Activated CD8-positive, alpha-beta memory T cell treated with anti-CD3 and anti-CD28 coated beads, Interleukin-2, amount 50 U/mL, for 24 hours (primary cell): ENCODE measurements around the gene ACACA.

ENCODE experiments used
- DNase-seq: peaks from one replicate; pipeline ENCODE4 v3.0.0-alpha.2; 2020; ENCODE audit errors: extremely low read depth

The ACACA gene

DNA sequence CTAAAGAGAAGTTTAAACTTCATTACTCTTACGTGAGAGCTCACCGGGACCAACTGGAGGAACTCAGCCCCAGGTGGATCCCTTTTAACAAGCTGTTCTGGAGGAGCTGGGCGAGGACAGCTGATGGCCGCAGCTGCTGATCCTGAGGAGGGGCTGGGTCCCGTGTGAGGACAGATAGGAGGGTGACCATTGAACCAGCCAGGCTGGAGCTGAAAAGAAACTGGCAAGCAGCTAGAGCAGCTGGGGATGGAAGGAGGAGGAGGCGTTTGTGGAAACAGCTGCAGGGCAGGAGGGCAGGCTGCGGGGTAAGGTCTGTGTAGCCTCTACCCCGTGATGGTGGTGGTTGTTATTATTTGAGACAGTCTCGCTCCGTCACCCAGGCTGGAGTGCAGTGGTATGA is 338.4 kb downstream of the ACACA start:
- no peak for DNase-seq

DNA sequence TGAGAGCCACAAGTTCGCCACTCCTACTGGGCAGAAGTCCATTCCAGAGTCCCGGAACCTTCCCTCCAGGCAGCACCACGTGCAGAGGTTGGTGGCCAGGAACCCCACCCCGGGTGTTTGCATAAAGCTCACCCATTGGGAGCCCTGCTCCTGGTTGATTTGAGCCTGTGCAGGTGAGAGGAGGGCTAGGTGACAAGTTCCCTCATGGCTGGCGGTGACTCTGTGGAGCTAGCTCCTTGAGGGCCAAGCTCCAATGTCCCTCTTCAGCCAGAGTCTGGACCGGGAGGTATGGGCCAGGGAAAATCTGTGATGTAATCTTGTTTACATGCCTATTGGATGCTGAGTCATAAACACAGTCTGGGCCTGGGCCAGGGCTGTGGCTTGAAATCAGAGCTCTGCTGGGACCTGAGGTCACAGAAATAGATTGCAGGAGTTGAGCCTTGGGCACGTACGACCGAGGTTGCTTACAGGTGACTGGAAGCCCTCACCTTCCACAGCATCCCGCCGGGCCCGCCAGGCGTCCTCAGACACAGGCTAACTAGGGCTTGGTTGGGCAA is 339.0 kb downstream of the ACACA start:
- no peak for DNase-seq

DNA sequence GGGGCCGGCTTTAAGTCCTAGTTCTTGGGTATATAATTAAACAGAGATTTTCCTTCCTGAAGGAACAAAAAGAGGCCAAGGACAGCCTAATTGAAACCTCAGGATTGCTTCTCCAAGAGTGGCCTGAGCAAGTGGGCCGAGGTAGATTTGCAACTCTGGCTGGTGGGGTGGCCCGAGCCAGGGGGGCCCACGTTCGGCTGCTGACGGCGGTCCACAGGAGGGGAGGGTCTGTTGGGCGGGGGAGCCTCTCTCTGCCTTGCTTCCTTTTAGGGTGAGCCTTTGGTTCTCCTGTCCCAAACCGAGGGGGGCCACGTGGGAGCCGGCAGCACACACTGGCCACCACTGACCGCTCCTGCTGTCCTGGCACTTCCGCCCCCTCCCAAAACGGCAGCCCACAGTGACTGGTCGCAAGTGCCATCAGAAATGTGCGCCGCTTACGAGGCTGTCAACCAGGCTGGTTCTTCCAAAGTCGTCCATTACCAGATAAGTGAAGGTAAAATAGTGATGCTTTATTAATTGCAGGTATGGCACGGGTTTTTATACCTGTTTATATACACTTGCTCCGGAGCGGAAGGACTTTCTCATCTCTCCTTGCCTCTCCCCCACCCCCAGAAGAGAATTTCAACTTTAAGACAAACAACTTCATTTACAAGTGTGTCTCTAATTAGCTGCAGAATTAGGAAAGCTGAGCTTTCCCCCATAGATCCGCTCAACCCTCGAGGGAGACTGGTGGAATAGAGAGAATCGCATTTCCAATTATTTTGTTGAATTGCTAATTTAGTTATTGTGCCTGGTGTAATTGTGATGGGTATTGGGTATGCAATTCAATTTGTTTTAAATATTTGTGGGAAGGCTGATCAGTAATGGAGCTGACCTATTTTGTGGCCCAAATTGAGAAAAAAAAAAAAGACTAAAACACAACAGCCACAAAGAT is 340.0 kb downstream of the ACACA start:
- no peak for DNase-seq

DNA sequence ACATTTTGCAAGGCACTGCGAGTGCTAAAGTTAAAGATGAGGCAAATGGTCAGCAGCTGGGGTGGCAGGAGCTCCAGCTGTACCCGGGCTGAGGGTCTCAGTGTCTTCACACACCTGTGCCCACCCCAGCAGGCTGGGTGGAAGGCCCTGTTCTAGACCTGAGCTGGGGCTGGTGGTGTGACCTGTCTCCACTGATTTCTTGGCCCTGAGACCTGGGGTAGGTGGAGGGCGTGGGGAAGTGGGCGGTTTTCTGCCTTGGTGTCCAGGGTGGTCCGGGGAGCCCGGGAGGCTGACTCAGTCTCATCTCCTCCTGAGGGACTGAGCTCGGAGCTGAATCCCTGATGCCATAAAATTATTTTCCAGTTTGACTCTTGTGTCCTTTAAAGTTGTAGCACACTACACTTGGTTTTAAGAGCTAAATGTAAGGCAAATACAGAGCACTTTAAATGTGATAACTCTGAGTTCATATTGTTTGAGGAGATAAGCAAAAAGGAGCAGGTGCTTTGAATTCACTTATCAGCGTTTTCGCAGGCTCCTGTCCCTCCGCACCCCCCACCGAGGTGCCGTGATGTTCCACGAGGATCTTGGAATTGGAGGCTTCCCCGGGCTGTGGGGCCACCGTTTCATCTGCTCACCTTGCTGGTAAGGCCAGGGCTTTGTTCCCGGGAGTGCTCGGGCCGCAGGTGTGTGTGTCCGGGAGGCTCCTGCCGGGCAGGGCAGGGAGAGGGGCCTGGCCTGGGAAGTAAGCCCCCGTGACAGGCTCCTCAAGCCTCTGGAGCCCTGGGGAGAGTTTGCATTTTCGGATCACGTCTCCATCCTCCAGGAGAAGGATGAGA is 340.9 kb downstream of the ACACA start:
- no peak for DNase-seq

DNA sequence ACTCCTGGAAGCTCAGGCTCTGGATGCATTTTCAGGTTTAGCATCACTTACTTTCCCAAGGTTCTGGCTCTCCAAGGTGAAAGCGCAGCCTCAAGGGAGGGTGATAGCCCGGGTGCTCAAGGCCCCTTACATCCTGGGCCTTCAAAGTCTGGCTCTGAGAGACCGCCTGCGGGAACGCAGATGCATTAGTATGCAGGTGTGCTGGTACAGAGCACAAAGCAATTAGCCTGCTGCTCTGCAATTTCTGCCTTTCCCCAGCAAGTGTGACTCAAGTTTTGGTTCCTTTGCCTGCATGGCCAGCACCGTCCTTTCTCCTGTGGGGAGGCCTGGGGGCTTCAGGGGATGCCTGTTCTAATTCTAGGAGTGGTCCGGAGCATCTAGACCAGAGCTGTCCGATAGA is 341.7 kb downstream of the ACACA start:
- no peak for DNase-seq

DNA sequence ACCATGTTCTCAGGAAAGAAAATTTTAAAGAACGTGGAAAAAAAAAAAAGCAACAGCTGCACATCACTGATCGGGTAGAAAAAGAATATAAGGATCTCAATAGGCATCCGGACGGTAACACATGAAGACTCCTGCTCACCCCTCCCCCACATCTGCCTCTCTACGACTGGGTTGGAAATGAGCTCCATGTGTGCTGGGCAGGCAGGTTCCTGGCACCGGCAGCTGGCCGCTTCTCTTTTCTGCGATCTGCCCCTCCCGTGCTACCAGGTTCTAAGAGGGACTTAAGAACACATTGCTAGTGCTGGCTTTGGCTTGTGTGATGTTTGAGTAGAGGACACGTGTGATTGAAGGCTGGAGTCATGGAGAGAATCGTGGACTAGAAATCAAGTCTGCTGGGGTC is 342.4 kb downstream of the ACACA start:
- DNase-seq, result no peak

DNA sequence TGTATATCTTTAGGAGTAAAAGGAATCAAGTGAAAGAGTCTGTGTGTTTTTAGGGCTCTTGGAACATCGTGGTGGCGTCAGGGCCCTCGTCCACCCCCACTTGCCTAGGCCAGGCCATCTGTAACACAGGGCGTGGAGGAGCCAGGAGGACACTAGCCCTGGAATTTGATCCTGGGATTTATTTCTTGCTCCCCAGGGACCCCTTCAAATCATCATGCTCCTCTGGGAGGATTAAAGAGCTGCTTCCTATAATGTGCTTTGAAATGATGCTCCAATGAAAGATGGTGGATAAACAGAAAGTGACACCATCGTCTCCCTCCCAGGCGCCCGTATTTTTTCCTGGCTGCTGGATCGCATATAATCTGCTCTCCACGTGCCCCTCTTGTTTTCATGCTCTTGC is 344.6 kb downstream of the ACACA start:
- no peak for DNase-seq

DNA sequence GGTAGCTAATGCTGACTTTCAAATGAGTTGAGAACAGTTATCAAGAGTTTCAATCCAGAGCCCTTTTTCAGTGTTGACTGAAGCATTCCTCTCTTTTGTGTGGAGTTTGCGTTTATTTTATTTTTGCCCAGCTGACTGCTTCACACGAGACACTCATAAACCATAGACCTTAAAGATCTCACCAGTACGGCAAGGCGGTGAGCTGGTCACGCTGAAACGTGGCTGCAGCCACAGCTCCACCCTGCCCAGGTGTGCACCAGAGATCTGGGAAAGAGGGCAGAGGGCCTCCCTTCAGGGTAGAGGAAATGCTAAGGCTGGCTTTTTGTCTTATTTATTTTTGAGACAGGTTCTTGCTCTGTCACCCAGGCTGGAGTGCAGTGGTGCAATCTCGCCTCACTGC is 345.7 kb downstream of the ACACA start:
- DNase-seq, result no peak

DNA sequence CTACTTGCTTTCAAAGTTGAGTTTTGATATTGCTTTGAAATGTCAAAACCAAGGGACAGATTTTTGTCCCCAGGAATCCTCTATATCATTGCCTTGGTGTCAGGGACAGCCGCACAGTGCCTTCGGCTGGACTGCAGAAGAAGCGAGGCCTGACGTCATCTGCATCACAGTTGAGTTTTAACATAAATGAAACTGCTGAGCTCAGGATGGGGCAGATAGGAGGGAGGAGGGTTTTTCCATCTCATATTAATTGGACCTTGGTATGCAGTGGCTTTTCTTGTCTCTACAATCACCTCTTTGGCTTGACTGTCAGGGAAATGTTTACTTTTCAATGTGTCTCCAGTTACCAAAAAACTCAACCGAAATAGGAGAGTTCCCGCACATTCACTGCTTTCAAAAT is 346.5 kb downstream of the ACACA start:
- DNase-seq, result no peak

DNA sequence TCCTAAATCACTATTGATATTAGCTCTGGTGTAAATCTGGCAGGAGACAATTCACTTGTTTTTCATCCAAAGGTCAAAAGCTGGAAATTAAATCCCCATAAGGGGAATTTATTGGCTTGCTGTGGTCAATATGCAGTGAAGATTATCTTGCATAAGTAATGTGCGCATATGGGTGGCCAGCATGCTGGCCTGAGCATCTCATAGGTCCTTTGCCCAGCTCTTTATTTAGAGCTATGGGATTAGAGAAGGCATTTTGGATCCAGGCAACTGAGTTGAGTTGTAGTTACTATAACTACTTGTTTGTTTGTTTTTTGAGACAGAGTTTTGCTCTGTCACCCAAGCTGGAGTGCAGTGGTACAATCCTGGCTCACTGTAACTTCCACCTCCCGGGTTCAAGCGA is 347.1 kb downstream of the ACACA start:
- DNase-seq, result no peak

DNA sequence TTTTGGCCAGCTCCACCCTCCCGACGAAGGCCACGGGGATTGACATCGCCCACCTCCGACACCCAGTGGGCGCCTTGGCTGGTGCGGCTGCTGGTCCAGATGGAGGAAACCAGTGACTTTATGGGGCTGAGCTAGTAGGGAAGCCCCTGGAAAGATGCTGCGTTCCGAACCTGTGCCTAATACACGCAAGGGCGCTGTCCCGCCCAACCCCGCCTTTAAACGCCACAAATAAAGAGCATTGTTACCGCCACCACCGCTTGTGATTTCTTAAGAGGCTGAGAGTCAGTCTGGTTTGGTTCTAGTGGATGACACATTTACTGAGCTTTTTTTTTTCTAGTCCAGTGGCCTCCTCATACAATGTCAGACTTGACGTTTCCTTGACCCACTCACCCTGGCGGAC is 350.0 kb downstream of the ACACA start:
- DNase-seq, result no peak

DNA sequence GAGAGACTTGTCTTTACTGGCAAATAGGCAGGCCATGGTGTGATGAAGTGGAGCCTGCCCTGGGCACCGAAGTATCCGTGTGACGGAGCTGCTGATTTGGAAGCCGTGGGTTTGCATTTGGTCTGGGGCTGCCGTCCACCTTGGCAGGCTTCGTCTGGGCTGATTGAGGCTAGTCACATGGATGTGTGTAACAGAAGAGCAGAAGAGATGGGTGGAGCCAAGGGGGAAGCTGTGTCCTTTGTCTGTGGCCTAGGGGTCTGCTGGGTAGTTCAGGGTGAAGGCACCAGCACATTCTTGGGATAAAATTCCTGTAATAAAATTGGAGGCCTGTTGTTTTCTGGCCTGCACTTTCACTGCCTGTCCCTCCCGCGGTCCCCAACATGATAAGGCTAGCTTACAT is 351.7 kb downstream of the ACACA start:
- no peak for DNase-seq

DNA sequence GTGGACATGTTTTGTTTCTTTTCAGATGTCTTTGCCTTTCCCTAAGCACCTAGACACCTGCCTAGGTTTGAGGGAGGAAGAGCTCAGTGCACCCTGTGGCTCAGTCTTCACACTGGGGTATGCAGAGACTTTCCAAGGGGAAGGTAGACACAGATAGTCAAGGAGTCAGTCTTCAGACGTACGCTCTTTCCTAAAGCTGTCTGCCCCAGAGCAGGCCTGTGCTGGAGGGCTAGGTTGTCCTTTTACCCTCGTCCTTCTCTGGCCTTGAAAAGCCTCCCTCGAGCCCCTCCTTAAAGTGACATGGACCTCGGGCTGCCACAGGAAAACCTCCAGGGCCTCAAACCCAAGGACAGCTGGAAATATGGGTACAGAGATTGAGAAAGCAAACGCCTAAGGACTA is 354.2 kb downstream of the ACACA start:
- no peak for DNase-seq

DNA sequence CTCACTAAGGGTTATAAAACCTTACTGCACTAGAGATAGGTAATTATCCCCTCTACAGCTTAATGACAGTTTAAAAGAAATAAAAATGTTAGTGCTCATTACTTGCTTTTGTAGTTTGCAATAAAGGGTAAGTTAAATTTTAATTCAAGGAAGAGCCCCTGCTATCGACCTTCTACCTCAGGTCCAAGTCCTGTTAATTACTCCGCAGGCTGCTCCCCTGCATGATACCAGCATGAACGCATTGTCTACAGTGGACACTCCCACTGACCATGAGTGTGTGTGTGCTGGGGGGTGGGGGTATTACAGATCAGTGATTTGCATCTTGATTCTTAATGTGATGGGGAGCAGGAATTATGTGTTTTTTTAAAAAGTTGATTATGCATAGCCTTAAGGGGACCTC is 354.8 kb downstream of the ACACA start:
- no peak for DNase-seq

DNA sequence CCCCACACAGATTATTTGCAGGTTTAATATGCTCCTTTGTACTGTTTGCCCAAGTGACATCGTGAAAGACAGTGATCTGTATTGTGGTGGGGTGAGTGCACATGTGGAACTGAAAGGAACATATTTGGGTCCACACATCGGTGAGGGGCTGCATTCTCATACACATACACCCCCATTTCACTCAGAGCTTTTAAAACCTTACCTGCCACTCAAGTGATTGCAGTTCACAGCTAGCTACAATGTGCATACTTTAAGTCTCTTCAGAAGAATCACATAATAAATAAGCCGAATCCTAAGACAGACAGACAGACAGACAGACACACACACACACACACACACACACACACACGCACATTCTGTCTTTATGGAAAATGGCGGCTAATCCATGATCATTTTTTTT is 355.3 kb downstream of the ACACA start:
- no peak for DNase-seq

DNA sequence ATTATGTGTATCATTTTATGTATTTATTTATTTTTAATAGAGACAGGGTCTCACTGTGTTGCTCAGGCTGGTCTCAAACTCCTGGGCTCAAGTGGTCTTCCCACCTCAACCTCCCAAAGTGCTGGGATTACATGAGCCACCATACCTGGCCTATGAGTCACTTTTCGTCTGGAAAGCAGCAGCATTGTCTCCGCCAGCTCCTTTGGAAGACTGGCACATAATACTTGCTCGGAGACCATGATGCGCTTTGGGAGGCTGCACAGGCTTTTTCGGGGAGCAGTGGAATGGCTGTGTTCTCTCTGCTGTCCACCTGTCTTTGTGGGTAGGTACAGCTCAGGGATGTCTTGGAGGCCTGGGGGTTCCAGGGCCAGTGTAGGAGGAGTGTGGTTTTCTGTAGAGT is 355.7 kb downstream of the ACACA start:
- no peak for DNase-seq

DNA sequence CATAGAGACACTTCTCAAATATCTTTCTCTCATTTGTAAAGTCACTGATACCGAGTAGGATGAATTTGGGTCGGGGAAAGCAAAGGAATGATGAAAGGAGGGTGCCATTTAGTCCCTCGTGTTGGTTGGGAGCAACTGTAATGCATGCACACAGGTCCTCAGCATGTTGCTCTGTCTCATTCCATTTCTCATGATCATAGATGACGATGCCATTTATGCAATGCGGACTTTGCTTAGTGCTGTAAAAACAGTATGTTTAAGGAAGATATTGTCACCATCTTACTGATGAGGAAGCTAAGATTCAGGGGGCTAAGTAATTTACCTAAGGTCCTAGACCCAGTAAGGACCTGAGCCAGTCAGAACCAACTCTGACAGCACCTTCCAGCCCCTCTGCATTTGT is 357.8 kb downstream of the ACACA start:
- no peak for DNase-seq

DNA sequence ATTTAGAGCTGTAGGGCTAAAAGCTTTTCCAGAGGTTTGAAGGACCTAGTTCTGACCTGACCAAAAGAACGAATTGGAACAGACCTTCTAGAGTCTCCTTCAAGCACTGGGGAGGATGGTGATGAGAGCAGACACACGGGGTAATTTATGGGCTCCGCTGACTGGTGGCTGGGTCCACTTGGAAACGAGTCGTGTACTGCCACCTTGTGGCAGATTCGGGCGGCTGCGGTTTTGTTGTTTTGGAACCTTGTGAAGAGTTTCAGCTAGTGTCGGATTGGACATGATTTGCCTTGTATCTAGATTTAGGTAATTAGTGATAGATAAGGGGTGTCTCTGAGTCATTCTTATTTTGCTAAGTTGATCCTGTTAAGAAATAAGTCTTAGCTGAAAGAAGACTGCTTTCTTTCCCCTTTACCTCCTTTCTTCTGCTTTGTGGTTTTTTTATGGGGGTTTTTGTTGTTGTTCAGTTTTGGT is 359.0 kb downstream of the ACACA start:
- DNase-seq, result peak; percentile 64

DNA sequence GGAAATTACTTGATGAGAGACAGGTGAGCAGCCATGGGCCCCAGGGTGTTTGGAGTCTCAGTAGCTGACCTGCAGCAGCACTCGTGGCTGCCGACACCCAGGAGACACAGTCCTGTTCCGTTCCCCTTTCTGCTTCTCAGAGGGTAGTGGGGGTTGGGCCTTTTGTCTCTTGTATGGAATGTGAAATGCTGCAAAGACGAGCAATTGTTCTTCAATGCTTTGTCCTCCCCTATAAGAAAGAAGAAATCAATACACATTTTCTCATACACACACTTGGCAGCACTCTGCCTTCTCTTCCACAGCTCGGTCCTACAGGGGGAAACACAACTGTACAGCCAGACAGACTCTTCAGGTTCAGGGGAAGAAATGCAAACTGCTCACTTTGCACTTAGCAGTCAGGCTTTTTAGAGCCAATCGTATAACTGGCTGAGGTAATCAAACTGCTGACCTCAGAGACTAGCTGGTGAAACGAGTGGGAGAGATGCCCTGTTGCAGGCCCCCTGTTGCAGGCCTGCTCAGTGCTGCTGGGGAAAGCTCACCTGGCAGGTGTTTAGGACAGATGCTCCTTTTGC is 361.2 kb downstream of the ACACA start:
- DNase-seq, result no peak

DNA sequence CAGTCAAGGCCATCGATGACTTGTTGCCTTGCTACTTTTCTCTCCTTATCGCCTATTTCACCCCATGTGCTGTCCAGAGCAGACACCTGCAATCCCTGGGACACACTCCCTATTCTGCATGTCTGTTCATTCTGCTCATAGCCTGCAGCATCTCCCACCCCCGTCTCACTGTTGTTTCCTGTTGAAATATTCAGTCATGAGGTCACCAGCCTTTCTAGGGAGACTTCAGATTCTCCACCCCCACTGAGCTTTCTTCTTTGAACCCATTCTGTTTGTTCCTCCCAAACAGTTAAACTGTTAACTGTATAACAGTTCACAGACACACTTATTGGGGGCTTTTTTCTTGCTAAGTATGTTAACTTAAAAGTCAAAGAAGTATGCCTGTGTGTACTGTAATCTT is 363.4 kb downstream of the ACACA start:
- no peak for DNase-seq

DNA sequence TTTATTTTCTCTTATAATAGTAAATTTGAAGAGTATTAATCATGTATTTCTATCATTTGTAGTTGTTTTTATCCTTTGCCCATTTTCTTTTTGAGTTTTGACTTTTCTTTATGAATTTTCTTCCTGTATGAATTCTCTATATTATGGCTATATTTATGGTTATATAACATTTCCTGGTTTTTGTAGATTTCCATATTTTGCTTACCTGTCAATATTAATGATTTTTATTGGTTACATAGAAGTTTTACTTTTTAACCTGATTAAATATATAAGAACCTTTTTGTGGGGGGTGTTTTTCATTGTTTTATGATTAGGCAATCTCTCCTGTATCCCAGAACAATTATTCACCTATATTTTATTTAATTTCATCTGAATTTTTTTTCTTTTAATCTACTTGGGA is 364.7 kb downstream of the ACACA start:
- no peak for DNase-seq

DNA sequence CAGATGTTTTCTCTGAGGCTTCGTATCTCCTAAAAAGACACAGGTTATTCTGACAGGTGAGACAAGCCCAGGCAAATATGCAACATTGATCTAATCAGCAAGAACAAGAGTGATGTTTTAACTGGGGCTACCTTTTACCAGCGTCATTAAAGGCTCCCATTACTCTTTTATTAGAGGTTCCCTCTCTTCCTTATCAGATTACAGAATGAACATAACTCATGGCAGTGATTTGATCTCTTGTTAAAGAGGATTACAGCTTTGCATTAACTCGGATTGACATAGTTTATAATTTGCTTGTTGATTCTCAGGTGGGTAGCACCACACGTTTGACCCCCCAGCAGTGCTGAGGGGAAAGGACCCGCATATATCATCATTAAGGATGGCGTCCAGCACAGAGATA is 367.4 kb downstream of the ACACA start:
- DNase-seq, result no peak
